Measurements from ENCODE around the gene ITPK1.
A peak's percentile ranks its signal among the peaks of the same experiment; 100 is the strongest.

Gene ITPK1

GRCh38 chr14:92907316-92907911 lies 208.3 kb downstream of the ITPK1 start:
- DNase-seq, result no peak

GRCh38 chr14:92906823-92907222 lies 208.9 kb downstream of the ITPK1 start:
- no peak for DNase-seq

GRCh38 chr14:92906420-92906819 lies 209.3 kb downstream of the ITPK1 start:
- DNase-seq, result no peak

- DNase-seq, result no peak
These were observed 210.1 kb downstream of the ITPK1 start for GRCh38 chr14:92905667-92906066.

GRCh38 chr14:92903359-92903758 lies 212.4 kb downstream of the ITPK1 start:
- no peak for DNase-seq

- DNase-seq, result no peak
These were observed 213.0 kb downstream of the ITPK1 start for GRCh38 chr14:92902726-92903125.

GRCh38 chr14:92902191-92902590 lies 213.5 kb downstream of the ITPK1 start:
- DNase-seq, result no peak

- no peak for DNase-seq
These were observed 215.1 kb downstream of the ITPK1 start for GRCh38 chr14:92900660-92901059.

- DNase-seq, result no peak
These were observed 217.1 kb downstream of the ITPK1 start for GRCh38 chr14:92898566-92899131.

- DNase-seq, result peak; percentile 24 to 58
These were observed 217.7 kb downstream of the ITPK1 start for GRCh38 chr14:92897922-92898565.

GRCh38 chr14:92895352-92895878 lies 220.3 kb downstream of the ITPK1 start:
- DNase-seq, result no peak

- no peak for DNase-seq
These were observed 223.1 kb downstream of the ITPK1 start for GRCh38 chr14:92892589-92892988.

GRCh38 chr14:92890830-92891588 lies 224.7 kb downstream of the ITPK1 start:
- no peak for DNase-seq

- DNase-seq, result peak; percentile 78 to 94
These were observed 226.8 kb downstream of the ITPK1 start for GRCh38 chr14:92888896-92889295.

GRCh38 chr14:92887157-92887556 lies 228.6 kb downstream of the ITPK1 start:
- no peak for DNase-seq

Measured in inflammatory macrophage treated with lipopolysaccharide for 1 hour (primary cell).